Endothelial cell of umbilical vein (primary cell): ENCODE results near the gene SYNM. TPM values are rescaled to one million over a fixed set of nuclear protein-coding genes. Genes with fewer than 3 reads are reported as not detected.

ENCODE experiments used
- BruUV-seq: library from RNA; stranded (reverse); fragments of 400-500 nt; replicated peaks from 2 replicates; lab custom pipeline; 2021; lab: Mats Ljungman, UMichigan
- CTCF ChIA-PET: fragments of 300-600, 350-600 bp; sonication (Branson Sonifier 250); formaldehyde crosslinking; loops from one replicate; lab custom pipeline; 2021; ENCODE audit warnings: antibody characterized with exemption, inconsistent platforms; lab: Charles Lee
- POLR2A ChIA-PET: fragments of 300-600, 350-600 bp; sonication (Branson Sonifier 250); formaldehyde crosslinking; loops from one replicate; lab custom pipeline; 2021; ENCODE audit warnings: antibody characterized with exemption, inconsistent platforms; lab: Charles Lee
- DNase-seq: peaks from one replicate; pipeline ENCODE4 v3.0.0-alpha.2; 2011; ENCODE audit warnings: low read depth, low spot score
- FAIRE-seq: peaks from 2 replicates; lab custom pipeline; 2011; peaks lifted over from hg19 to GRCh38; lab: Jason Lieb, UNC
- H2AFZ ChIP-seq: 2 replicates; pipeline ENCODE4 v1.6.0; 2012; ENCODE audit warnings: low read depth, low read length, control low read depth, inconsistent platforms
- H3K27ac ChIP-seq: 2 replicates; pipeline ENCODE4 v1.5.1; 2011; ENCODE audit warnings: low read depth, mild to moderate bottlenecking, control low read depth, low read length, moderate library complexity; ENCODE audit not compliant: insufficient read depth
- H3K27me3 ChIP-seq, 2 experiments: 2 replicates each; pipeline versions ENCODE4 v1.6.0 to v1.6.1; 2011; ENCODE audit warnings: low read length in 2 of 2, mixed read lengths in 1 of 2; ENCODE audit not compliant: control insufficient read depth in 2 of 2, insufficient read depth in 2 of 2
- H3K36me3 ChIP-seq, 2 experiments: 2 replicates in 1 of 2; 3 replicates in 1 of 2; pipeline ENCODE4 v1.5.1; 2011; ENCODE audit warnings: low read length in 2 of 2, mild to moderate bottlenecking in 1 of 2, moderate library complexity in 1 of 2; ENCODE audit not compliant: control insufficient read depth in 2 of 2, insufficient read depth in 2 of 2; ENCODE audit errors: extremely low read depth in 1 of 2
- H3K4me1 ChIP-seq: 3 replicates; pipeline ENCODE4 v1.5.1; 2011; ENCODE audit warnings: mild to moderate bottlenecking, low read length; ENCODE audit not compliant: control insufficient read depth, insufficient read depth; ENCODE audit errors: extremely low read depth
- H3K4me2 ChIP-seq: 2 replicates; pipeline ENCODE4 v1.6.1; 2011; ENCODE audit warnings: low read length, control low read depth, mixed read lengths; ENCODE audit not compliant: insufficient read depth
- H3K4me3 ChIP-seq, 3 experiments: fragments of 200-600 bp in 1 of 3; sonication (generic), shearing (Covaris generic) in 1 of 3; replicated peaks in 1 of 3; 2 replicates each; pipeline ENCODE4 v1.5.1; 2011 to 2016; ENCODE audit warnings: control low read depth in 3 of 3, low read length in 3 of 3, mild to moderate bottlenecking in 2 of 3, inconsistent platforms in 1 of 3, low read depth in 1 of 3, moderate library complexity in 1 of 3; ENCODE audit not compliant: insufficient read depth in 1 of 3
- H3K79me2 ChIP-seq: 2 replicates; pipeline ENCODE4 v1.6.0; 2012; ENCODE audit warnings: low read length, inconsistent platforms; ENCODE audit not compliant: control insufficient read depth, insufficient read depth
- H3K9ac ChIP-seq: replicated peaks from 2 replicates; pipeline ENCODE3; 2011; ENCODE audit warnings: low read length, control low read depth; ENCODE audit not compliant: insufficient read depth; ENCODE audit errors: extremely low read depth
- H3K9me1 ChIP-seq: replicated peaks from 3 replicates; pipeline ENCODE4 v1.6.0; 2011; ENCODE audit warnings: mild to moderate bottlenecking, low read length; ENCODE audit not compliant: control insufficient read depth, insufficient read depth; ENCODE audit errors: extremely low read depth
- H3K9me3 ChIP-seq: replicated peaks from 2 replicates; pipeline ENCODE4 v1.5.1; 2012; ENCODE audit warnings: low read length, inconsistent platforms; ENCODE audit not compliant: control insufficient read depth, insufficient read depth
- H4K20me1 ChIP-seq: replicated peaks from 2 replicates; pipeline ENCODE3; 2011; ENCODE audit warnings: mild to moderate bottlenecking, low read length; ENCODE audit not compliant: control insufficient read depth, insufficient read depth; ENCODE audit errors: extremely low read depth
- CTCF ChIP-seq, 2 donors: IDR thresholded peaks; 1 replicate in 1 of 2; 2 replicates in 1 of 2; pipeline ENCODE4 v1.5.1; 2011; ENCODE audit warnings: low read length in 2 of 2, mild to moderate bottlenecking in 2 of 2, moderate library complexity in 2 of 2, control low read depth in 1 of 2, inconsistent platforms in 1 of 2, low read depth in 1 of 2; ENCODE audit not compliant: insufficient read depth in 1 of 2; ENCODE audit errors: extremely low read depth in 1 of 2
- EZH2 ChIP-seq: IDR thresholded peaks from 2 replicates; pipeline ENCODE4 v1.6.1; 2012; ENCODE audit warnings: borderline replicate concordance, low read depth, mild to moderate bottlenecking, moderate library complexity, low read length, inconsistent platforms; ENCODE audit not compliant: severe bottlenecking
- FOS ChIP-seq: IDR thresholded peaks from 2 replicates; pipeline ENCODE4 v1.6.1; 2011; ENCODE audit warnings: mild to moderate bottlenecking, low read length, moderate library complexity, borderline replicate concordance; ENCODE audit not compliant: insufficient read depth
- GATA2 ChIP-seq: IDR thresholded peaks from 2 replicates; pipeline ENCODE4 v1.7.0; 2011; ENCODE audit warnings: low read depth, mild to moderate bottlenecking, moderate library complexity, mixed read lengths, low read length; ENCODE audit not compliant: insufficient read length, insufficient read depth
- JUN ChIP-seq: IDR thresholded peaks from 2 replicates; pipeline ENCODE4 v1.6.1; 2011; ENCODE audit warnings: borderline replicate concordance, low read depth; ENCODE audit not compliant: insufficient read length, insufficient read depth
- MAX ChIP-seq: IDR thresholded peaks from 2 replicates; pipeline ENCODE4 v1.6.1; 2011; ENCODE audit not compliant: insufficient read depth, insufficient read length
- MYC ChIP-seq: IDR thresholded peaks from one replicate; pipeline ENCODE4 v1.6.1; 2011; ENCODE audit warnings: mild to moderate bottlenecking, low read depth, low read length
- POLR2A ChIP-seq: IDR thresholded peaks from 2 replicates; pipeline ENCODE4 v1.6.1; 2012; ENCODE audit warnings: low read depth, mild to moderate bottlenecking, control low read depth, low read length
- POLR2AphosphoS5 ChIP-seq: IDR thresholded peaks from 2 replicates; pipeline ENCODE4 v1.6.1; 2012; ENCODE audit warnings: low read depth, mild to moderate bottlenecking, control low read depth, low read length, moderate library complexity; ENCODE audit not compliant: insufficient read depth
- dilution Hi-C: fragments of 300-500 bp; cut with MboI; formaldehyde crosslinking; loops from one replicate; pipeline ENCODE4 v1.15.0; 2019; ENCODE audit warnings: low sequenced_read_pairs; ENCODE audit not compliant: extremely low pct_ligation_motif_present
- intact Hi-C: fragments of 100-400 bp; cut with micrococcal nuclease; formaldehyde crosslinking; loops from one replicate; pipeline ENCODE4 v1.10.0; 2022
- polyA plus RNA-seq, 4 experiments: library from polyadenylated mRNA; depleted of rRNA in 3 of 4; stranded (reverse) in 3 of 4; unstranded in 1 of 4; fragments of >200 nt; gene quantifications; 2 replicates each; pipeline versions ENCODE4 v1.2.1 to v1.2.3, GENCODE V29; 2011 to 2012; ENCODE audit warnings: missing spikeins in 1 of 4
- total RNA-seq: library from RNA; stranded (reverse); gene quantifications from 2 replicates; pipeline ENCODE4 v1.2.3, GENCODE V29; 2021

Gene SYNM
- total and polyA plus RNA-seq, 2 donors (not counting 3 experiments of a cell fraction or from before 2014, with no cell fraction given), result 3.7 to 10.2 TPM

GRCh38 chr15:99068186-99068585, 36.7 kb upstream of the SYNM start:
- H3K9me3 ChIP-seq, result no peaks in the 10 kb centered on the region
- no peak overlapping the region for H3K4me2 ChIP-seq
- H3K9me1 ChIP-seq, result no peaks in the 10 kb centered on the region
- no peaks in the 10 kb centered on the region for H3K36me3 ChIP-seq
- POLR2A ChIA-PET, result no interaction called here
- no peak for FAIRE-seq
- no peak overlapping the region for H3K4me3 ChIP-seq
- BruUV-seq, result no TSS peak
- H3K9ac ChIP-seq, result no peak overlapping the region
- TF ChIP-seq POLR2AphosphoS5 (no peak), FOS (no peak), GATA2 (no peak), MYC (no peak), EZH2 (no peak), MAX (no peak), JUN (no peak), CTCF (IDR thresholded peaks at IDR 0.05; ENCODE audit: extremely low read depth in 1 of 2, insufficient read depth in 1 of 2, low read depth in 1 of 2, low read length in 2 of 2) (no peak), POLR2A (no peak)
- intact Hi-C loops (no loop called here), dilution Hi-C loops (no loop called here)
- no peak overlapping the region for H3K27ac ChIP-seq
- no peaks in the 10 kb centered on the region for H4K20me1 ChIP-seq
- peaks cover 0 to 1% of the 10 kb centered on the region in 2 experiments for H3K27me3 ChIP-seq
- H2AFZ ChIP-seq, result no peak overlapping the region
- no peaks in the 10 kb centered on the region for H3K4me1 ChIP-seq
- CTCF ChIA-PET, result interaction anchor here (0.7 to 2.0 kb wide), 3 partner anchors 8 to 549 kb away, joined by 3 to 12 read pairs (median 5); no protein-coding TSS in a partner anchor
- DNase-seq, result no peak
- H3K79me2 ChIP-seq, result no peaks in the 10 kb centered on the region
